Left lung (tissue), 10 donors: ENCODE results near the gene CTSC. TPM values are rescaled to one million over a fixed set of nuclear protein-coding genes. Genes with fewer than 3 reads are reported as not detected.
A peak's percentile ranks its signal among the peaks of the same experiment; 100 is the strongest.

Experiments
- ATAC-seq: fragments of 200-7000 bp; cut with Tn5 transposase; one replicate; pipeline ENCODE4 v1.9.1; 2020; ENCODE audit warnings: moderate library complexity
- DNase-seq, 4 donors: peaks; one replicate each; pipeline ENCODE4 v3.0.0-alpha.2; 2013 to 2020
- H3K27ac ChIP-seq, 2 donors: fragments of 200-600 bp; sonication (generic) in 1 of 2; one replicate each; pipeline versions ENCODE4 v1.5.0 to v1.8.0; 2020 to 2021
- H3K27me3 ChIP-seq, 2 donors: fragments of 200-600 bp; sonication (generic) in 1 of 2; one replicate each; pipeline versions ENCODE4 v1.5.0 to v1.8.0; 2020 to 2021
- H3K36me3 ChIP-seq, 2 donors: fragments of 200-600 bp; sonication (generic) in 1 of 2; one replicate each; pipeline versions ENCODE4 v1.5.0 to v1.8.0; 2020 to 2021
- H3K4me1 ChIP-seq, 2 donors: fragments of 200-600 bp; one replicate each; pipeline ENCODE4 v1.8.0; 2021
- H3K4me3 ChIP-seq, 2 donors: fragments of 200-600 bp; sonication (generic) in 1 of 2; one replicate each; pipeline versions ENCODE4 v1.5.0 to v1.8.0; 2020 to 2021; ENCODE audit warnings: mild to moderate bottlenecking in 1 of 2
- H3K9me3 ChIP-seq, 2 donors: fragments of 200-600 bp; sonication (generic) in 1 of 2; one replicate each; pipeline versions ENCODE4 v1.5.0 to v1.8.0; 2020 to 2021
- CTCF ChIP-seq, 2 donors: fragments of 200-600 bp; sonication (generic) in 1 of 2; IDR thresholded peaks; one replicate each; pipeline versions ENCODE4 v1.5.0 to v1.8.0; 2021; ENCODE audit warnings: antibody characterized with exemption in 2 of 2
- intact Hi-C, 2 donors: fragments of 100-400 bp; cut with DNase I; formaldehyde crosslinking; loops; one replicate each; pipeline versions ENCODE4 v1.11.2 to v1.14.2; 2022
- polyA plus RNA-seq, 6 donors: library from polyadenylated mRNA; unstranded; fragments of 120-200 nt; gene quantifications; one replicate each; pipeline ENCODE4 v1.2.1, GENCODE V29; 2013; ENCODE audit not compliant: insufficient read length in 6 of 6
- total RNA-seq, 2 donors: library from RNA; stranded (reverse); fragmentation: NEBNext Ultra II Directional; extraction: Animal tissue kit (Norgen Biotek cat#: 25700); gene quantifications; one replicate each; pipeline ENCODE4 v1.2.1, GENCODE V29; 2021
- donor health status: DM: no; HTN: yes; CAD: no.
- donor health status: DM: no; HTN: no; CAD: no.

The CTSC gene
- total and polyA plus RNA-seq, 8 donors: 162 to 422 (median 190) TPM

GRCh38 chr11:88379130-88379529, 41.6 kb upstream of the CTSC start:
- no peaks in the 10 kb centered on the region for H3K9me3 ChIP-seq
- no peaks in the 10 kb centered on the region for H3K36me3 ChIP-seq
- no peak for ATAC-seq
- H3K27ac ChIP-seq: no peak overlapping the region
- H3K27me3 ChIP-seq: no peaks in the 10 kb centered on the region
- TF ChIP-seq CTCF (IDR thresholded peaks at IDR 0.05): no peak
- intact Hi-C loops: no loop called here
- H3K4me3 ChIP-seq: no peak overlapping the region
- H3K4me1 ChIP-seq: no peaks in the 10 kb centered on the region
- no peak for DNase-seq

- DNase-seq (no peak), ATAC-seq (no peak)
- no peaks in the 10 kb centered on the region for H3K9me3 ChIP-seq
- H3K27me3 ChIP-seq: no peaks in the 10 kb centered on the region
- no peak for TF ChIP-seq CTCF (IDR thresholded peaks at IDR 0.05)
- H3K36me3 ChIP-seq: no peaks in the 10 kb centered on the region
- H3K4me3 ChIP-seq: no peak overlapping the region
- no peak overlapping the region for H3K27ac ChIP-seq
- no peaks in the 10 kb centered on the region for H3K4me1 ChIP-seq
- intact Hi-C loops: no loop called here
These were observed 41.0 kb upstream of the CTSC start for GRCh38 chr11:88378422-88379066.

GRCh38 chr11:88377646-88378045, 40.1 kb upstream of the CTSC start:
- Histone ChIP-seq H3K4me1 (no peaks in the 10 kb centered on the region), H3K27me3 (no peaks in the 10 kb centered on the region), H3K4me3 (no peak overlapping the region), H3K27ac (no peak overlapping the region), H3K9me3 (no peaks in the 10 kb centered on the region), H3K36me3 (no peaks in the 10 kb centered on the region)
- ATAC-seq (no peak), DNase-seq (peak in 1 of 4 donors; percentile 20)
- intact Hi-C loops: no loop called here
- no peak for TF ChIP-seq CTCF (IDR thresholded peaks at IDR 0.05)

GRCh38 chr11:88377144-88377543, 39.6 kb upstream of the CTSC start:
- no peak for ATAC-seq

GRCh38 chr11:88375927-88376470, 38.5 kb upstream of the CTSC start:
- H3K4me3 ChIP-seq: no peak overlapping the region
- H3K27ac ChIP-seq: no peak overlapping the region
- H3K27me3 ChIP-seq: no peaks in the 10 kb centered on the region
- TF ChIP-seq CTCF (IDR thresholded peaks at IDR 0.05): no peak
- no peaks in the 10 kb centered on the region for H3K36me3 ChIP-seq
- intact Hi-C loops: no loop called here
- no peak for ATAC-seq
- DNase-seq: no peak
- H3K9me3 ChIP-seq: no peaks in the 10 kb centered on the region
- no peaks in the 10 kb centered on the region for H3K4me1 ChIP-seq

More at GRCh38 chr11:88377144-88377543, 39.6 kb upstream of the CTSC start:
- H3K27me3 ChIP-seq: no peaks in the 10 kb centered on the region
- TF ChIP-seq CTCF (IDR thresholded peaks at IDR 0.05): no peak
- no peaks in the 10 kb centered on the region for H3K36me3 ChIP-seq
- H3K9me3 ChIP-seq: no peaks in the 10 kb centered on the region
- no peak overlapping the region for H3K4me3 ChIP-seq
- intact Hi-C loops: no loop called here
- no peak for DNase-seq
- H3K4me1 ChIP-seq: no peaks in the 10 kb centered on the region
- no peak overlapping the region for H3K27ac ChIP-seq
